ENCODE measurements around the gene LELP1. TPM values are rescaled to one million over a fixed set of nuclear protein-coding genes. Genes with fewer than 3 reads are reported as not detected.

LELP1 gene
- polyA plus RNA-seq, 3 donors: not detected

- Histone ChIP-seq H3K27ac (ENCODE audit: low read depth in 1 of 2, low read length in 2 of 2) (no peak overlapping the region), H4K20me1 (ENCODE audit: insufficient read depth, low read length) (no peaks in the 10 kb centered on the region), H3K79me2 (ENCODE audit: insufficient read depth, low read length) (no peaks in the 10 kb centered on the region), H3K4me1 (ENCODE audit: control insufficient read depth in 1 of 2, insufficient read depth in 2 of 2, low read length in 2 of 2) (no peaks in the 10 kb centered on the region), H3K9ac (ENCODE audit: insufficient read depth, low read length, poor library complexity, severe bottlenecking) (no peak overlapping the region), H3K27me3 (ENCODE audit: control insufficient read depth in 2 of 2, insufficient read depth in 2 of 2, low read length in 2 of 2) (no peaks in the 10 kb centered on the region), H3K36me3 (replicated peaks in 1 of 2; ENCODE audit: control insufficient read depth in 1 of 2, insufficient read depth in 2 of 2, low read length in 2 of 2) (no peaks in the 10 kb centered on the region), H3K4me2 (replicated peaks; ENCODE audit: extremely low read depth, low read length, poor library complexity, severe bottlenecking) (no peak overlapping the region), H2AFZ (ENCODE audit: insufficient read depth, low read depth, low read length, poor library complexity, severe bottlenecking) (no peak overlapping the region), H3K4me3 (replicated peaks in 1 of 3; ENCODE audit: low read depth in 2 of 3, low read length in 3 of 3) (no peak overlapping the region), H3K9me3 (replicated peaks in 1 of 2; ENCODE audit: control insufficient read depth in 1 of 2, insufficient read depth in 1 of 2, low read length in 2 of 2) (no peaks in the 10 kb centered on the region)
- Mint-ChIP-seq H3K9me3 (peaks cover 0 to 4% (median 0%) of the 10 kb centered on the region in 7 donors), H3K4me3 (no peak overlapping the region), H3K27me3 (ENCODE audit: low read depth in 3 of 3) (peaks cover 7 to 25% (median 17%) of the 10 kb centered on the region in 3 donors), H3K27ac (no peak overlapping the region), H3K36me3 (no peaks in the 10 kb centered on the region), H3K4me1 (no peaks in the 10 kb centered on the region)
- WGBS (ENCODE audit: insufficient coverage): no CpG with 5 or more reads among the region's 2 CpGs
- DNase-seq: no peak
- TF ChIP-seq CTCF (IDR thresholded peaks at IDR 0.05): no peak
- intact Hi-C loops (cut with micrococcal nuclease): no loop called here
These were observed 34.5 kb upstream of the LELP1 start for GRCh38 chr1:153168686-153169085.

GRCh38 chr1:153174624-153175023 lies 28.6 kb upstream of the LELP1 start:
- intact Hi-C loops (cut with micrococcal nuclease): no loop called here
- no peak for DNase-seq
- no peaks in the 10 kb centered on the region for H3K36me3 ChIP-seq (replicated peaks in 1 of 2; ENCODE audit: control insufficient read depth in 1 of 2, insufficient read depth in 2 of 2, low read length in 2 of 2)
- H3K4me2 ChIP-seq (replicated peaks; ENCODE audit: extremely low read depth, low read length, poor library complexity, severe bottlenecking): no peak overlapping the region
- no peaks in the 10 kb centered on the region for H3K36me3 Mint-ChIP-seq
- peaks cover 2 to 4% of the 10 kb centered on the region in 2 donors for H3K27me3 ChIP-seq (ENCODE audit: control insufficient read depth in 2 of 2, insufficient read depth in 2 of 2, low read length in 2 of 2)
- no peaks in the 10 kb centered on the region for H3K9me3 ChIP-seq (replicated peaks in 1 of 2; ENCODE audit: control insufficient read depth in 1 of 2, insufficient read depth in 1 of 2, low read length in 2 of 2)
- no peaks in the 10 kb centered on the region for H3K79me2 ChIP-seq (ENCODE audit: insufficient read depth, low read length)
- no peak overlapping the region for H3K4me3 ChIP-seq (replicated peaks in 1 of 3; ENCODE audit: low read depth in 2 of 3, low read length in 3 of 3)
- no peak overlapping the region for H3K4me3 Mint-ChIP-seq
- H3K9ac ChIP-seq (ENCODE audit: insufficient read depth, low read length, poor library complexity, severe bottlenecking): no peak overlapping the region
- no peaks in the 10 kb centered on the region for H3K4me1 Mint-ChIP-seq
- H3K27me3 Mint-ChIP-seq (ENCODE audit: low read depth in 3 of 3): peaks cover 7 to 22% (median 16%) of the 10 kb centered on the region in 3 donors
- H3K27ac ChIP-seq (ENCODE audit: low read depth in 1 of 2, low read length in 2 of 2): no peak overlapping the region
- no peaks in the 10 kb centered on the region for H3K4me1 ChIP-seq (ENCODE audit: control insufficient read depth in 1 of 2, insufficient read depth in 2 of 2, low read length in 2 of 2)
- H2AFZ ChIP-seq (ENCODE audit: insufficient read depth, low read depth, low read length, poor library complexity, severe bottlenecking): no peak overlapping the region
- H4K20me1 ChIP-seq (ENCODE audit: insufficient read depth, low read length): no peaks in the 10 kb centered on the region
- H3K9me3 Mint-ChIP-seq: peaks cover 0 to 2% (median 0%) of the 10 kb centered on the region in 7 donors
- no peak overlapping the region for H3K27ac Mint-ChIP-seq
- TF ChIP-seq CTCF (IDR thresholded peaks at IDR 0.05): no peak

Measured in CD14-positive monocyte (primary cell).